H1 (cell line): ENCODE measurements around the gene CREB3. TPM values are rescaled to one million over a fixed set of nuclear protein-coding genes. Genes with fewer than 3 reads are reported as not detected.

ENCODE experiments used
- CTCF ChIA-PET: fragments of 300-600 bp; sonication (Branson Sonifier 250); formaldehyde crosslinking; loops from one replicate; lab custom pipeline; 2021; ENCODE audit not compliant: partially characterized antibody; lab: Charles Lee
- POLR2A ChIA-PET: fragments of 300-600 bp; sonication (Branson Sonifier 250); formaldehyde crosslinking; loops from one replicate; lab custom pipeline; 2021; ENCODE audit warnings: inconsistent platforms; ENCODE audit not compliant: partially characterized antibody; lab: Charles Lee
- DNase-seq, 2 experiments: peaks; one replicate each; pipeline versions ENCODE4 v3.0.0 to v3.0.0-alpha.2; 2010 to 2022; ENCODE audit warnings: low spot score in 2 of 2, low read depth in 1 of 2, mixed read lengths in 1 of 2
- FAIRE-seq: peaks from 2 replicates; lab custom pipeline; 2011; peaks lifted over from hg19 to GRCh38; lab: Jason Lieb, UNC
- H2AFZ ChIP-seq: 2 replicates; pipeline ENCODE4 v1.8.1; 2012; ENCODE audit warnings: low read length, inconsistent platforms
- H2AK5ac ChIP-seq: 2 replicates; pipeline ENCODE4 v1.6.1; 2013; ENCODE audit warnings: low read depth, low read length
- H2BK120ac ChIP-seq: replicated peaks from 2 replicates; pipeline ENCODE3; 2013; ENCODE audit warnings: low read depth, low read length, inconsistent platforms
- H2BK12ac ChIP-seq: 2 replicates; pipeline ENCODE4 v1.6.1; 2013; ENCODE audit warnings: low read depth, low read length
- H2BK15ac ChIP-seq: 2 replicates; pipeline ENCODE4 v1.6.1; 2013; ENCODE audit warnings: low read length
- H2BK20ac ChIP-seq: 2 replicates; pipeline ENCODE4 v1.6.1; 2013; ENCODE audit warnings: low read length
- H2BK5ac ChIP-seq: 2 replicates; pipeline ENCODE4 v1.6.1; 2013; ENCODE audit warnings: low read depth, low read length
- H3K14ac ChIP-seq: 2 replicates; pipeline ENCODE4 v1.6.1; 2013; ENCODE audit warnings: inconsistent platforms; ENCODE audit not compliant: insufficient read length
- H3K18ac ChIP-seq: 2 replicates; pipeline ENCODE4 v1.6.1; 2013; ENCODE audit warnings: low read length; ENCODE audit errors: extremely low read depth
- H3K23ac ChIP-seq: 2 replicates; pipeline ENCODE4 v1.6.1; 2013; ENCODE audit warnings: inconsistent platforms; ENCODE audit not compliant: insufficient read length
- H3K23me2 ChIP-seq: 2 replicates; pipeline ENCODE4 v1.6.1; 2013; ENCODE audit warnings: low read depth, low read length
- H3K27ac ChIP-seq: 2 replicates; pipeline ENCODE4 v1.6.1; 2011; ENCODE audit warnings: low read depth, low read length, inconsistent platforms
- H3K27me3 ChIP-seq, 4 experiments: replicated peaks in 1 of 4; 1 replicate in 1 of 4; 2 replicates in 3 of 4; pipeline versions ENCODE4 v1.6.1 to v1.8.1; 2011 to 2013; ENCODE audit warnings: low read length in 3 of 4, mild to moderate bottlenecking in 3 of 4, inconsistent platforms in 2 of 4, mixed read lengths in 2 of 4, moderate library complexity in 1 of 4; ENCODE audit not compliant: control insufficient read depth in 3 of 4, insufficient read depth in 3 of 4; ENCODE audit errors: extremely low read depth in 1 of 4
- H3K36me3 ChIP-seq, 4 experiments: 2 replicates each; pipeline versions ENCODE4 v1.6.1 to v1.8.1; 2011 to 2013; ENCODE audit warnings: mild to moderate bottlenecking in 4 of 4, low read length in 3 of 4, moderate library complexity in 2 of 4, control low read depth in 1 of 4, inconsistent platforms in 1 of 4; ENCODE audit not compliant: insufficient read depth in 4 of 4, control insufficient read depth in 2 of 4
- H3K4ac ChIP-seq: replicated peaks from 2 replicates; pipeline ENCODE3; 2013; ENCODE audit warnings: low read length, low read depth, mixed read lengths, inconsistent platforms; ENCODE audit not compliant: insufficient read length
- H3K4me1 ChIP-seq, 4 experiments: replicated peaks in 1 of 4; 1 replicate in 1 of 4; 2 replicates in 3 of 4; pipeline versions ENCODE4 v1.6.1 to v1.8.1; 2011 to 2013; ENCODE audit warnings: low read length in 3 of 4, inconsistent platforms in 2 of 4, mixed read lengths in 1 of 4; ENCODE audit not compliant: insufficient read depth in 4 of 4, control insufficient read depth in 3 of 4
- H3K4me2 ChIP-seq, 2 experiments: 2 replicates each; pipeline versions ENCODE4 v1.6.1 to v1.8.1; 2011 to 2013; ENCODE audit warnings: low read depth in 2 of 2, low read length in 2 of 2, control low read depth in 1 of 2, inconsistent platforms in 1 of 2, mild to moderate bottlenecking in 1 of 2; ENCODE audit not compliant: insufficient read depth in 1 of 2
- H3K4me3 ChIP-seq, 4 experiments: fragments of 200-600, 300-600 bp in 1 of 4; sonication (generic), shearing (Covaris generic), sonication (Bioruptor Twin) in 1 of 4; 2 replicates each; pipeline versions ENCODE4 v1.5.1 to v1.8.1; 2011 to 2016; ENCODE audit warnings: low read length in 4 of 4, low read depth in 3 of 4, control low read depth in 2 of 4, inconsistent platforms in 2 of 4, mild to moderate bottlenecking in 2 of 4, mixed read lengths in 1 of 4, moderate library complexity in 1 of 4; ENCODE audit not compliant: insufficient read depth in 2 of 4; ENCODE audit errors: extremely low read depth in 1 of 4
- H3K56ac ChIP-seq: replicated peaks from 2 replicates; pipeline ENCODE3; 2013; ENCODE audit warnings: low read depth, mild to moderate bottlenecking, mixed read lengths, low read length, inconsistent platforms; ENCODE audit not compliant: insufficient read length
- H3K79me1 ChIP-seq: 2 replicates; pipeline ENCODE4 v1.6.1; 2013; ENCODE audit warnings: low read depth, low read length, control low read depth
- H3K79me2 ChIP-seq, 2 experiments: 2 replicates each; pipeline versions ENCODE4 v1.6.1 to v1.8.1; 2012 to 2013; ENCODE audit warnings: low read length in 2 of 2, mild to moderate bottlenecking in 2 of 2, inconsistent platforms in 1 of 2; ENCODE audit not compliant: insufficient read depth in 2 of 2, control insufficient read depth in 1 of 2
- H3K9ac ChIP-seq, 4 experiments: replicated peaks in 1 of 4; 1 replicate in 1 of 4; 2 replicates in 3 of 4; pipeline versions ENCODE4 v1.6.1 to v1.8.1; 2011 to 2013; ENCODE audit warnings: low read depth in 3 of 4, low read length in 3 of 4, control low read depth in 2 of 4, mild to moderate bottlenecking in 2 of 4, moderate library complexity in 2 of 4, inconsistent platforms in 1 of 4; ENCODE audit errors: extremely low read depth in 1 of 4
- H3K9me3 ChIP-seq, 2 experiments: 2 replicates each; pipeline versions ENCODE4 v1.6.1 to v1.8.1; 2012 to 2013; ENCODE audit warnings: mild to moderate bottlenecking in 2 of 2, moderate library complexity in 2 of 2, control low read depth in 1 of 2, inconsistent platforms in 1 of 2, low read depth in 1 of 2, low read length in 1 of 2, mixed read lengths in 1 of 2; ENCODE audit not compliant: insufficient read depth in 2 of 2
- H4K20me1 ChIP-seq, 2 experiments: replicated peaks in 1 of 2; 2 replicates each; pipeline versions ENCODE3 to v1.8.1; 2011 to 2013; ENCODE audit warnings: inconsistent platforms in 2 of 2, low read length in 2 of 2, mild to moderate bottlenecking in 1 of 2; ENCODE audit not compliant: insufficient read depth in 2 of 2, control insufficient read depth in 1 of 2
- H4K5ac ChIP-seq: 2 replicates; pipeline ENCODE4 v1.6.1; 2013; ENCODE audit warnings: low read length, low read depth, mixed read lengths, inconsistent platforms; ENCODE audit not compliant: insufficient read length
- H4K8ac ChIP-seq: 2 replicates; pipeline ENCODE4 v1.8.0; 2013; ENCODE audit warnings: mild to moderate bottlenecking, moderate library complexity, low read length, inconsistent platforms; ENCODE audit not compliant: insufficient read depth; ENCODE audit errors: extremely low read depth
- H4K91ac ChIP-seq: replicated peaks from 2 replicates; pipeline ENCODE3; 2013; ENCODE audit warnings: low read length, mixed read lengths, inconsistent platforms; ENCODE audit not compliant: insufficient read length
- BACH1 ChIP-seq: IDR thresholded peaks from 2 replicates; pipeline ENCODE4 v1.6.1; 2012; ENCODE audit warnings: low read length, improper control_type of control experiment
- E2F6 ChIP-seq: IDR thresholded peaks from 2 replicates; pipeline ENCODE4 v1.6.1; 2012; ENCODE audit warnings: inconsistent platforms
- EP300 ChIP-seq, 2 experiments: IDR thresholded peaks; 1 replicate in 1 of 2; 2 replicates in 1 of 2; pipeline ENCODE4 v1.6.1; 2011 to 2012; ENCODE audit warnings: low read depth in 2 of 2, low read length in 2 of 2, mild to moderate bottlenecking in 2 of 2, borderline replicate concordance in 1 of 2, inconsistent platforms in 1 of 2, moderate library complexity in 1 of 2
- JUN ChIP-seq: IDR thresholded peaks from 2 replicates; pipeline ENCODE4 v1.6.1; 2011; ENCODE audit warnings: low read depth, mild to moderate bottlenecking, improper control_type of control experiment, low read length
- KDM1A ChIP-seq: fragments of 200-600, 300-600 bp; sonication (generic); IDR thresholded peaks from 2 replicates; pipeline ENCODE4 v1.7.1; 2016; ENCODE audit warnings: mild to moderate bottlenecking, low read length, borderline replicate concordance
- POLR2AphosphoS5 ChIP-seq: IDR thresholded peaks from 2 replicates; pipeline ENCODE4 v1.6.1; 2011; ENCODE audit warnings: low read depth, low read length
- RFX5 ChIP-seq: IDR thresholded peaks from 2 replicates; pipeline ENCODE4 v1.6.1; 2011; ENCODE audit warnings: low read depth, low read length, improper control_type of control experiment, borderline replicate concordance
- RXRA ChIP-seq: IDR thresholded peaks from 2 replicates; pipeline ENCODE4 v1.6.1; 2011; ENCODE audit warnings: low read depth, mild to moderate bottlenecking, low read length, moderate library complexity; ENCODE audit not compliant: insufficient read depth
- SIX5 ChIP-seq: IDR thresholded peaks from 2 replicates; pipeline ENCODE4 v1.6.1; 2011; ENCODE audit warnings: mild to moderate bottlenecking, low read depth, low read length
- SP1 ChIP-seq: IDR thresholded peaks from 2 replicates; pipeline ENCODE4 v1.6.1; 2011; ENCODE audit warnings: low read depth, low read length
- SP2 ChIP-seq: IDR thresholded peaks from 2 replicates; pipeline ENCODE4 v1.6.1; 2012; ENCODE audit warnings: mild to moderate bottlenecking, low read length, inconsistent platforms
- TAF7 ChIP-seq: optimal IDR thresholded peaks from 2 replicates; pipeline ENCODE3; 2011; ENCODE audit warnings: low read depth, mild to moderate bottlenecking, inconsistent platforms, low read length, moderate library complexity, borderline replicate concordance
- YY1 ChIP-seq: IDR thresholded peaks from 2 replicates; pipeline ENCODE4 v1.6.1; 2011; ENCODE audit warnings: low read depth, mild to moderate bottlenecking, low read length
- ZNF274 ChIP-seq: IDR thresholded peaks from 2 replicates; pipeline ENCODE4 v1.7.0; 2012; ENCODE audit warnings: low read length, borderline replicate concordance; ENCODE audit errors: extremely low read depth
- WGBS, 2 experiments: shearing (Covaris generic) in 1 of 2; methylation state at CpG; one replicate each; pipeline versions ENCODE4 v1.1.6 to v1.1.7; 2013 to 2015; ENCODE audit warnings: low lambda C conversion rate in 2 of 2, mixed read lengths in 2 of 2, inconsistent platforms in 1 of 2, low coverage in 1 of 2, missing lambda C conversion rate in 1 of 2; ENCODE audit not compliant: insufficient replicate concordance in 2 of 2, insufficient coverage in 1 of 2, insufficient read length in 1 of 2; ENCODE audit errors: extremely low coverage in 1 of 2, missing lambda C conversion rate in 1 of 2; 5-methylcytosine and 5-hydroxymethylcytosine counted together
- polyA plus RNA-seq, 7 experiments: library from polyadenylated mRNA; depleted of rRNA in 3 of 7; stranded (reverse) in 5 of 7; unstranded in 2 of 7; fragments of >200 nt in 5 of 7; fragments of 200-250 nt in 2 of 7; gene quantifications; 1 replicate in 5 of 7; 2 replicates in 1 of 7; 4 replicates in 1 of 7; pipeline versions ENCODE4 v1.2.1 to v1.2.3, GENCODE V29; 2011 to 2013; ENCODE audit warnings: missing spikeins in 2 of 7, mixed read lengths in 2 of 7
- total RNA-seq: library from RNA; stranded (reverse); fragmentation: NEBNext Ultra II Directional; extraction: Animal tissue kit (Norgen Biotek cat#: 25700); gene quantifications from 2 replicates; pipeline ENCODE4 v1.2.1, GENCODE V29; 2021

The CREB3 gene
- total and polyA plus RNA-seq, 2 of the 8 experiments (the other 6 are each of a cell fraction or from before 2014, with no cell fraction given) = 24.4 to 25.7 TPM

GRCh38 chr9:35719546-35719945 lies 12.9 kb upstream of the CREB3 start:
- no peak overlapping the region for H4K8ac ChIP-seq
- no peaks in the 10 kb centered on the region for H3K79me2 ChIP-seq
- peaks cover 3% of the 10 kb centered on the region; the same call in 1 of the 2 replicates for H3K79me1 ChIP-seq
- no peak overlapping the region for H3K9ac ChIP-seq
- no peak overlapping the region for H2AK5ac ChIP-seq
- H2BK5ac ChIP-seq = no peak overlapping the region
- no peak overlapping the region for H2BK20ac ChIP-seq
- H2BK120ac ChIP-seq = no peak overlapping the region
- H3K18ac ChIP-seq = no peak overlapping the region
- WGBS, 2 experiments = 97% methylated on average over 4 of the region's 4 CpGs; no CpG with 5 or more reads in 1 of the 2 experiments
- no peak overlapping the region for H3K4me2 ChIP-seq
- no peak overlapping the region for H2BK12ac ChIP-seq
- H3K23me2 ChIP-seq = no peaks in the 10 kb centered on the region
- H4K20me1 ChIP-seq = peaks cover 0 to 2% of the 10 kb centered on the region in 2 experiments
- no peak overlapping the region for H3K14ac ChIP-seq
- DNase-seq (no peak), FAIRE-seq (no peak)
- no peaks in the 10 kb centered on the region for H3K9me3 ChIP-seq
- H4K91ac ChIP-seq = no peak overlapping the region
- H3K23ac ChIP-seq = no peak overlapping the region
- ChIA-PET CTCF (interaction anchor here (0.9 to 13.8 kb wide), 3 partner anchors 11 to 23 kb away, joined by 3 to 198 read pairs (median 3); partner anchors contain the start of genes CREB3 and TLN1), POLR2A (interaction anchor here (1.2 to 10.5 kb wide), 3 partner anchors 8 to 14 kb away, joined by 3 to 51 read pairs (median 15); partner anchors contain the start of genes CREB3 and TLN1)
- no peak overlapping the region for H2AFZ ChIP-seq
- H3K4ac ChIP-seq = no peak overlapping the region
- H3K4me3 ChIP-seq = no peak overlapping the region
- H3K56ac ChIP-seq = no peak overlapping the region
- H4K5ac ChIP-seq = no peak overlapping the region
- no peak overlapping the region for H3K27ac ChIP-seq
- H2BK15ac ChIP-seq = no peak overlapping the region
- no peaks in the 10 kb centered on the region for H3K4me1 ChIP-seq
- no peaks in the 10 kb centered on the region for H3K27me3 ChIP-seq
- H3K36me3 ChIP-seq = peaks cover 29 to 85% (median 64%) of the 10 kb centered on the region in 4 experiments
- TF ChIP-seq ZNF274 = no peak
- TF ChIP-seq EP300 (IDR thresholded peaks at IDR 0.05; ENCODE audit: borderline replicate concordance in 1 of 2, low read depth in 2 of 2, low read length in 2 of 2) = no peak
- no peak for TF ChIP-seq YY1
- TF ChIP-seq POLR2AphosphoS5 = no peak
- TF ChIP-seq TAF7 = no peak
- no peak for TF ChIP-seq RFX5
- no peak for TF ChIP-seq E2F6
- no peak for TF ChIP-seq RXRA
- no peak for TF ChIP-seq SP2
- no peak for TF ChIP-seq JUN
- no peak for TF ChIP-seq SIX5
- TF ChIP-seq BACH1 = no peak
- TF ChIP-seq KDM1A = no peak
- no peak for TF ChIP-seq SP1
